Caco-2 (cell line): ENCODE measurements around the gene UGT1A5. TPM values are rescaled to one million over a fixed set of nuclear protein-coding genes. Genes with fewer than 3 reads are reported as not detected.

ENCODE experiments used
- BruUV-seq: library from RNA; stranded (reverse); fragments of 400-500 nt; replicated peaks from 2 replicates; lab custom pipeline; 2021; lab: Mats Ljungman, UMichigan
- CTCF ChIA-PET: fragments of 300-600 bp; sonication (Branson Sonifier 250); formaldehyde crosslinking; loops from one replicate; lab custom pipeline; 2022; ENCODE audit warnings: antibody characterized with exemption; lab: Charles Lee
- POLR2A ChIA-PET: fragments of 300-600 bp; sonication (Branson Sonifier 250); formaldehyde crosslinking; loops from one replicate; lab custom pipeline; 2022; ENCODE audit warnings: antibody characterized with exemption; lab: Charles Lee
- DNase-seq, 2 experiments: peaks; one replicate each; pipeline versions ENCODE4 v3.0.0 to v3.0.0-alpha.2; 2020 to 2022
- H3K27me3 ChIP-seq: replicated peaks from 2 replicates; pipeline ENCODE4 v1.6.0; 2011; ENCODE audit warnings: low read length; ENCODE audit not compliant: control insufficient read depth, insufficient read depth
- H3K36me3 ChIP-seq: 2 replicates; pipeline ENCODE4 v1.5.1; 2011; ENCODE audit warnings: low read length; ENCODE audit not compliant: control insufficient read depth, insufficient read depth
- H3K4me1 ChIP-seq: fragments of 250-450 bp; sonication (Bioruptor Pico); 2 replicates; pipeline ENCODE4 v1.5.1; 2020; ENCODE audit warnings: mild to moderate bottlenecking
- H3K4me3 ChIP-seq: 2 replicates; pipeline ENCODE4 v1.5.1; 2011; ENCODE audit warnings: low read depth, mild to moderate bottlenecking, control low read depth, low read length
- H3K9me3 ChIP-seq: fragments of 250-450 bp; sonication (Bioruptor Pico); 2 replicates; pipeline ENCODE4 v1.5.1; 2020; ENCODE audit warnings: mild to moderate bottlenecking, moderate library complexity
- H3K27ac Mint-ChIP-seq: one replicate; pipeline ENCODE4 v1.8.0; 2022; ENCODE audit warnings: mixed read lengths; ENCODE audit not compliant: unreplicated experiment
- H3K27me3 Mint-ChIP-seq: one replicate; pipeline ENCODE4 v1.8.0; 2022; ENCODE audit warnings: mixed read lengths; ENCODE audit not compliant: insufficient read depth, unreplicated experiment
- H3K36me3 Mint-ChIP-seq: one replicate; pipeline ENCODE4 v1.8.0; 2022; ENCODE audit warnings: mild to moderate bottlenecking, mixed read lengths; ENCODE audit not compliant: insufficient read depth, unreplicated experiment
- H3K4me1 Mint-ChIP-seq: one replicate; pipeline ENCODE4 v1.8.0; 2022; ENCODE audit warnings: low read depth, mixed read lengths; ENCODE audit not compliant: unreplicated experiment
- H3K4me3 Mint-ChIP-seq: one replicate; pipeline ENCODE4 v1.8.0; 2022; ENCODE audit warnings: mild to moderate bottlenecking, moderate library complexity, mixed read lengths; ENCODE audit not compliant: unreplicated experiment
- H3K9me3 Mint-ChIP-seq: one replicate; pipeline ENCODE4 v1.8.0; 2022; ENCODE audit warnings: mixed read lengths; ENCODE audit not compliant: unreplicated experiment
- intact Hi-C: fragments of 100-400 bp; cut with micrococcal nuclease; formaldehyde crosslinking; loops from one replicate; pipeline ENCODE4 v1.10.0; 2022; ENCODE audit not compliant: unreplicated experiment
- total RNA-seq: library from RNA; stranded (reverse); gene quantifications from 2 replicates; pipeline ENCODE4 v1.2.3, GENCODE V29; 2022
- TF ChIP-seq, protein P1 (sequence below), 2 experiments: fragments of 200-600 bp in 1 of 2; IDR thresholded peaks; 1 replicate in 1 of 2; 2 replicates in 1 of 2; pipeline versions ENCODE4 v1.5.1 to v1.8.0; 2011 to 2022; ENCODE audit warnings: antibody characterized with exemption in 1 of 2, control low read depth in 1 of 2, inconsistent platforms in 1 of 2, low read depth in 1 of 2, low read length in 1 of 2, mild to moderate bottlenecking in 1 of 2, moderate library complexity in 1 of 2; ENCODE audit not compliant: insufficient read depth in 1 of 2, severe bottlenecking in 1 of 2, unreplicated experiment in 1 of 2

The UGT1A5 gene
- total RNA-seq, 1 experiment from 2014 or later, result 1.2 TPM

DNA sequence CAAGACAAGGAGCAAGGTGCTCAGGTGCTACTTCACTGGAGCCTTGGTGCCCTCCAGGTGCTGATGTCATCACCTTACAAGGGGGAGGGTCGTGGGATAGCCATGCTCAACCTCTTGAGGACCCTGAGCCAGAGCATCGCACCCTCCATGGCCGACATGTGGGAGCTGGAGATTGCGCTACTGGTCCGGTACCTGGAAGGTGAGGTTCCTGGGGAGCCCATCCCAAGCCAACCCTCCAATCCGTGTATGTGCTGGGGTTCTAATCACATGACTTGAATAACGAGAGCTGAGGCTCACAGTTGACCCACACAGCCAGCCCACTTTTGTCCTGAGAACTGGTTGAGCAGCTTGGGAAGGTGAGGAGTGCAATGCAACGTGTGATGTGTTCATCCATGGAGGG, 91.3 kb downstream of the UGT1A5 start:
- DNase-seq, result no peak
- no TSS peak for BruUV-seq
- no peaks in the 10 kb centered on the region for H3K9me3 ChIP-seq
- H3K4me3 ChIP-seq, result no peak overlapping the region
- Mint-ChIP-seq H3K36me3 (no peaks in the 10 kb centered on the region), H3K27me3 (no peaks in the 10 kb centered on the region), H3K27ac (no peak overlapping the region), H3K4me1 (no peaks in the 10 kb centered on the region), H3K9me3 (no peaks in the 10 kb centered on the region), H3K4me3 (no peak overlapping the region)
- ChIA-PET POLR2A (no interaction called here), CTCF (no interaction called here)
- H3K27me3 ChIP-seq, result no peaks in the 10 kb centered on the region
- H3K4me1 ChIP-seq, result no peaks in the 10 kb centered on the region
- TF ChIP-seq, protein P1, sequence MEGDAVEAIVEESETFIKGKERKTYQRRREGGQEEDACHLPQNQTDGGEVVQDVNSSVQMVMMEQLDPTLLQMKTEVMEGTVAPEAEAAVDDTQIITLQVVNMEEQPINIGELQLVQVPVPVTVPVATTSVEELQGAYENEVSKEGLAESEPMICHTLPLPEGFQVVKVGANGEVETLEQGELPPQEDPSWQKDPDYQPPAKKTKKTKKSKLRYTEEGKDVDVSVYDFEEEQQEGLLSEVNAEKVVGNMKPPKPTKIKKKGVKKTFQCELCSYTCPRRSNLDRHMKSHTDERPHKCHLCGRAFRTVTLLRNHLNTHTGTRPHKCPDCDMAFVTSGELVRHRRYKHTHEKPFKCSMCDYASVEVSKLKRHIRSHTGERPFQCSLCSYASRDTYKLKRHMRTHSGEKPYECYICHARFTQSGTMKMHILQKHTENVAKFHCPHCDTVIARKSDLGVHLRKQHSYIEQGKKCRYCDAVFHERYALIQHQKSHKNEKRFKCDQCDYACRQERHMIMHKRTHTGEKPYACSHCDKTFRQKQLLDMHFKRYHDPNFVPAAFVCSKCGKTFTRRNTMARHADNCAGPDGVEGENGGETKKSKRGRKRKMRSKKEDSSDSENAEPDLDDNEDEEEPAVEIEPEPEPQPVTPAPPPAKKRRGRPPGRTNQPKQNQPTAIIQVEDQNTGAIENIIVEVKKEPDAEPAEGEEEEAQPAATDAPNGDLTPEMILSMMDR (IDR thresholded peaks at IDR 0.05; ENCODE audit: insufficient read depth in 1 of 2, low read depth in 1 of 2, low read length in 1 of 2, severe bottlenecking in 1 of 2, unreplicated experiment in 1 of 2), result no peak
- no peaks in the 10 kb centered on the region for H3K36me3 ChIP-seq
- intact Hi-C loops, result loop anchor here (1.0 kb wide), 1 partner anchor 19 kb away; no protein-coding TSS in a partner anchor

- H3K36me3 Mint-ChIP-seq, result no peaks in the 10 kb centered on the region
- H3K4me3 Mint-ChIP-seq, result no peak overlapping the region
- H3K27me3 Mint-ChIP-seq, result no peaks in the 10 kb centered on the region
- Histone ChIP-seq H3K4me3 (no peak overlapping the region), H3K9me3 (no peaks in the 10 kb centered on the region), H3K36me3 (no peaks in the 10 kb centered on the region), H3K27me3 (no peaks in the 10 kb centered on the region), H3K4me1 (no peaks in the 10 kb centered on the region)
- intact Hi-C loops, result no loop called here
- TF ChIP-seq, protein P1 (IDR thresholded peaks at IDR 0.05; ENCODE audit: insufficient read depth in 1 of 2, low read depth in 1 of 2, low read length in 1 of 2, severe bottlenecking in 1 of 2, unreplicated experiment in 1 of 2), result no peak
- no peak overlapping the region for H3K27ac Mint-ChIP-seq
- no peaks in the 10 kb centered on the region for H3K4me1 Mint-ChIP-seq
- no TSS peak for BruUV-seq
- POLR2A ChIA-PET, result no interaction called here
- no peak for DNase-seq
- no peaks in the 10 kb centered on the region for H3K9me3 Mint-ChIP-seq
- CTCF ChIA-PET, result no interaction called here
Observed at GRCh38 chr2:233807215-233807865, 94.6 kb downstream of the UGT1A5 start.

DNA sequence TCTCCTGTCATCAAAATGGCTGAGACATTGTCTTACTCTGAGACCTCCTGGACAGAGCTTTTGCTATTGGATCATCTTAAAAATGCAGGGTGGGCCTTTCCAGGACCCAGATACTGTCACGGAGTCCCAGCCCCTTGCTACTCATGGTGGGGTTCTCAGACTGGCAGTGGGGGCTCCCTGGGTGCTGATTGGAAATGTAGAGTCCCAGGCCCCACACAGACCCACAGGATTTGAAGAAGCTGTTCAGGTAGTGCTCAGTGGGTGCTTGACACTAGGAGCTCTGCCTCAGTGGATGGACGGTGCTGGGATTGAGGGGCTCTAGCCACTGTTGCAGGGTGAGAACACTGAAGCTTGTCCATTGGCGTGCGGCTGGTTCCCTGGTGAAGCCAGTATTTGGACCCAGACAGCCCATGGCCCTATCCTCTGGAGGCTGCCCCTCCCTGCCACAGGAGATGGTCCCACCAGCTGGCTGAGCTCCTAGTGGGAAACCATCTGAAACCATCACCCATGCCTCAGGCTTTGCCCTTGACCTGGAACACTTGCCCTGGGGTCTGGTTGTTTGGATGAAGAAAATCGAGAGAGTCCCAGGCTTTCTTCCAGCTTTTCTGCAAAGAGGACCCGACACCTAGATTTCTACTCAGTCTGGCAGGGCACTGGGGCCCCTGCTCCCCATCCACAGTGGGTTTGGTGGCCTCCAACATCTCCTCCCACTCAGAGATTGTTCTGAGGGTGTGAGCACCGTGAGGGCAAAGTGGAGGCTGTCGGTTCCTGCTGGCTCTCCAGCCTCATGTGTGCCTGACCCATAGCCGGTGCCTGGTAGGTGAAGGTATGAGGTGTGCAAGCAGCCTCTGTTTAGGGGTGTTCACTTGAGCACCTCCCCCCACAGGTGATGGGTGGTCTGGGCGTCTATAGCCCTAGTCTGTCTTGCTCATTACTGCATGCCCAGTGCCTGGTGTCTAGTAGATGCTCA, 95.5 kb downstream of the UGT1A5 start:
- Mint-ChIP-seq H3K4me3 (no peak overlapping the region), H3K9me3 (no peaks in the 10 kb centered on the region), H3K27ac (no peak overlapping the region), H3K27me3 (no peaks in the 10 kb centered on the region), H3K4me1 (no peaks in the 10 kb centered on the region), H3K36me3 (no peaks in the 10 kb centered on the region)
- intact Hi-C loops, result no loop called here
- Histone ChIP-seq H3K27me3 (no peaks in the 10 kb centered on the region), H3K4me3 (no peak overlapping the region), H3K9me3 (no peaks in the 10 kb centered on the region), H3K4me1 (no peaks in the 10 kb centered on the region), H3K36me3 (no peaks in the 10 kb centered on the region)
- CTCF ChIA-PET, result no interaction called here
- TF ChIP-seq, protein P1 (IDR thresholded peaks at IDR 0.05; ENCODE audit: insufficient read depth in 1 of 2, low read depth in 1 of 2, low read length in 1 of 2, severe bottlenecking in 1 of 2, unreplicated experiment in 1 of 2), result no peak
- DNase-seq, result no peak
- no TSS peak for BruUV-seq
- POLR2A ChIA-PET, result no interaction called here
